Right forelimb (tissue), 1 donor: ENCODE results near the gene CAPN5.
A peak's percentile ranks its signal among the peaks of the same experiment; 100 is the strongest.
"Not testable (repeated sequence)": the region's sequence is repeated elsewhere in the genome, so short reads cannot be mapped to it uniquely, and the experiment has no call there.

Source experiments
- DNase-seq: peaks from one replicate; pipeline ENCODE4 v3.0.0-alpha.2; 2018

The CAPN5 gene

DNA sequence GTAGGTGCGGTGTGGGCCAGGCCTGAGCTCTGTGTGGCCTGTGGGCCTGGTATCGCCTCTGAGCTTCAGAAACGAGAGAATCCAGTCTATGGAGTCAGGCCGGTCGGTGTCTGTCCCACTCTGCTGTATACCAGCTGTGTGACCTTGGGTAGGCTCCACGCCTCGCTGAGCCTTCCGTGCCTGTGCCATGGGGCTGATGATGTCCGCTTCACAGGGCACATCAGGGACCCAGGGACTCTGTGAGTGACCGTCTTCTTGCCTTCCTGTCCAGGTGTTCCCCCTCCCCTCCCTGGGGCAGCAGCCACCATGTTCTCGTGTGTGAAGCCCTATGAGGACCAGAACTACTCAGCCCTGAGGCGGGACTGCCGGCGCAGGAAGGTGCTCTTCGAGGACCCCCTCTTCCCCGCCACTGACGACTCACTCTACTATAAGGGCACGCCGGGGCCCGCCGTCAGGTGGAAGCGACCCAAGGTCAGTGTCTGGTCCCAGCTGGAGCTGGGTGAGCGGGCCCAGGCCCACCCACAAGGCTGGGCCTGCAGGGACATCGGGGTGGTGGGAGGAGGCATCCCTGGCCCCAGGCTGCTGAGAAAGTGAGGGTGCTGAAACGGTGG, 17.9 kb downstream of the CAPN5 start:
- DNase-seq: peak; percentile 33

DNA sequence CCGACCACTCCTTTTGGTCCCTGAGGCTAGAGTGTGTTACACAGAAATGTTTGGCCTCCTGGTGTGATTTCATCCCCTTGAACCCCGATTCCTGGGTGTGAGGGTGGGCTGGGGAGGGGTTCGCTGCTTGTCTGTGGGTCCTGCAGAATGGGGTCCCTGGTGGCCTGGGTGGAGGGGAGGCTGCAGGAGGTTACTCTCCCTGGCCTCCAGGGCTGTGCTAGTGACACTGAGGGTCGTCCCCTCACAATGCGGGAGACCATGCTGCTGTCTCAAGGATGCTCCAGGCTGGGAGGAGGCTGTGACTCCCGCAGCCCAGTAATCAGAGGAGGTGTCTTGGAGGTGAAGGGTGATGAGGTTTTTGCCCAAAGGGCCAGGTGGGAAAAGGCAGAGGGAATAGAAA, 18.9 kb downstream of the CAPN5 start:
- DNase-seq: peak; percentile 13

DNA sequence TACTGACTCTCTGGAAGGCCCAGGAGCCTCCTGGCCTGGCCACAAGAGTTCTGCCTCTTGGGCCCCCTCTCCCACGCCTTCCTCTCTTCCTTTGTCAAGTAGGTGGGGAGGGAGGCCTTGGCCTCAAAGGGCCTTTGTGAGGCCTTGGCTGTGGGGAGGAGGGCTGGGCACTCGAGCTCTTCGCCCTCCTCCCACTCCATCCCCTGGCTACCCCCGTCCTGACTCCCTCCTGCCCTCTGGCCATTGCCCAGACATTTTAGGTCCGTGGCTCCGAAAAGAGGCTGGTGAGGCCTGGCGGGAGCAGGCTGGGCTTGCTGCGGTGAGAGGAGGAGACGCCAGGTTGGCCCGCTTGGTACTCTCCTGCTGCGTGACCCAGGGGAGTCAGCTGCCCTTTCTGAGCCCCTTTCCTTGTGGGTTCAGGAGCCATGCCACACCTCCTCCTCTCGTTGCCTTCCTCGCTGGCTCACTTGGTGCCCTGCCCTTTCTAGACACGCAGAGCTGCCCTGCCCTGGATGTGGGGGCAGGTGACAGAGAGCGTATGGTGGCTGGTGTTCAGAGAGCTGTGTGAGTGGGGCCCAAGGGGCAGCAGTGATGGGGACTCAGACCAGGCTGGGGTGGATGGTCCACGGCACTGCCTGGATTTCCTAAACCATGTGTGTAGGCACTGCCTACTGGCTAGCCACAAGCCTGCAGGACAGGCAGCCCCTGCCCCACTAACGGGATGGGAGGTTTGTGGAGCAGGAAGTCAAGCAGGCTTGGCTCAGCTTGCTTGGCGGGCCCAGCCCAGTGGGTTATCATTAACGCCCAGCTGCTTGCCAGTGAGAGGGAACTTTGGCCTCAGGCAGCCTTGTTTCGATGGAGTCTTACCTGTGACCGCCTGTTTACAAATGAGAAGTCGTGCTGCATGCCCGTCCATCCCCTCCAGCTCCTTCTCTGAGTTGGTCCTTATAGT, 20.0 kb downstream of the CAPN5 start:
- DNase-seq: no peak

GRCh38 chr11:77087723-77088225, 21.0 kb downstream of the CAPN5 start:
- DNase-seq: no peak

GRCh38 chr11:77088236-77089003, 21.6 kb downstream of the CAPN5 start:
- DNase-seq: no peak

GRCh38 chr11:77089004-77089545, 22.3 kb downstream of the CAPN5 start:
- no peak for DNase-seq

GRCh38 chr11:77090046-77090372, 23.2 kb downstream of the CAPN5 start:
- no peak for DNase-seq

- DNase-seq: no peak
Observed at GRCh38 chr11:77090373-77091111, 23.8 kb downstream of the CAPN5 start.

GRCh38 chr11:77091146-77091940, 24.6 kb downstream of the CAPN5 start:
- peak; percentile 84 for DNase-seq

DNA sequence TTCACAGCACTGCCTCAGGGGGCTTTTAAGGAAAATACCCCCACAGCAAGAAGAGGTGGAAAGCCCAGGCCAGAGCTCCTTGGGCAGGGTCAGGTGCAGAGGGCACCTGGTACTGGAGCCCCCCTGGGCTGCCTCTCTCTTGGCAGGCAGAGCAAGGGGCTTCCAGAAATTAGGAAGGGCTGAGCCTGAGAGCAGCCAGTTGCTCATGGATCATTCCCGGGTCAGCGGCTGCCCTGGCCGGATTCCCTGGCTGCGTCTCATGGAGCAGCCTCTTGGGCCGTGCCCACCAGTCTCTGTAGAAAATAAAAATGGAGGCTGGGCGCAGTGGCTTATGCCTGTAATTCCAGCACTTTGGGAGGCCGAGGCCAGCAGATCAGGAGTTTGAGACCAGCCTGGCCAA, 25.6 kb downstream of the CAPN5 start:
- DNase-seq: no peak

DNA sequence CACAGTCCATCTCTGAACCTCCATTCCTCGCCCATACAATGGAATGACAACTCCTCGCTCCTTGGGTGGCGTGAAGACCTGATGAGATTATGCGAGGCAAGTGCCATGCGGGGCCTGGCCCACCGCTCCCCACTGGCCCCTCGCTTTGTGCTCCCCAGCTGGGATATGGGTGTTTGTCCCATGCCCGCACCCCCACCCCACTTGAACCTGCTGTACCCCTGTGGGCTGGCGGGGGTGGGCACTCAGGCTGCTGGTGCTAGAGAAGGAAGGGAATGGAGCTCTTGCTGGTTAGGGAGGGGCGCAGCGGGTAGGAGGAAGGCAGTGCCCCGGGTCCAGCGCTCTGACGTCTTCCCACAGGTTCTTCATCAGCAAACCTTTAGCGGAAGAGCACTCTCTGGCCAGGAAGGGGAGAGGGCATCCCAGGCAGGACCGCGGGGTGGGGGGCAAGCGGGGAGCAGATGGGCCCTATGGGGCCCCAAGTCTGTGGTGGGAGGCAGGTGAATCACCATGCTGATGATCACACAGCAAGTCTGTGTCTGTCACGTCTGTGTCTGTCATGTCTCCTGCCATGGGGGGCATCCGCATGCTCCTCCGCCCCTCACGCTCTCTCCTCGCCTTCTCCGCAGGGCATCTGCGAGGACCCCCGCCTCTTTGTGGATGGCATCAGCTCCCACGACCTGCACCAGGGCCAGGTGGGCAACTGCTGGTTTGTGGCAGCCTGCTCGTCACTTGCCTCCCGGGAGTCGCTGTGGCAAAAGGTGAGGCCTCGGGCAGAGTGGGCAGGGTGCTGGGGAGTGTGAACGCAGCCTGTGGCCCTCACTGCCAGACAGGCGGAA, 26.5 kb downstream of the CAPN5 start:
- no peak for DNase-seq

GRCh38 chr11:77093987-77094840, 27.4 kb downstream of the CAPN5 start:
- no peak for DNase-seq

- DNase-seq: no peak
Observed at GRCh38 chr11:77094841-77095365, 28.1 kb downstream of the CAPN5 start.

DNA sequence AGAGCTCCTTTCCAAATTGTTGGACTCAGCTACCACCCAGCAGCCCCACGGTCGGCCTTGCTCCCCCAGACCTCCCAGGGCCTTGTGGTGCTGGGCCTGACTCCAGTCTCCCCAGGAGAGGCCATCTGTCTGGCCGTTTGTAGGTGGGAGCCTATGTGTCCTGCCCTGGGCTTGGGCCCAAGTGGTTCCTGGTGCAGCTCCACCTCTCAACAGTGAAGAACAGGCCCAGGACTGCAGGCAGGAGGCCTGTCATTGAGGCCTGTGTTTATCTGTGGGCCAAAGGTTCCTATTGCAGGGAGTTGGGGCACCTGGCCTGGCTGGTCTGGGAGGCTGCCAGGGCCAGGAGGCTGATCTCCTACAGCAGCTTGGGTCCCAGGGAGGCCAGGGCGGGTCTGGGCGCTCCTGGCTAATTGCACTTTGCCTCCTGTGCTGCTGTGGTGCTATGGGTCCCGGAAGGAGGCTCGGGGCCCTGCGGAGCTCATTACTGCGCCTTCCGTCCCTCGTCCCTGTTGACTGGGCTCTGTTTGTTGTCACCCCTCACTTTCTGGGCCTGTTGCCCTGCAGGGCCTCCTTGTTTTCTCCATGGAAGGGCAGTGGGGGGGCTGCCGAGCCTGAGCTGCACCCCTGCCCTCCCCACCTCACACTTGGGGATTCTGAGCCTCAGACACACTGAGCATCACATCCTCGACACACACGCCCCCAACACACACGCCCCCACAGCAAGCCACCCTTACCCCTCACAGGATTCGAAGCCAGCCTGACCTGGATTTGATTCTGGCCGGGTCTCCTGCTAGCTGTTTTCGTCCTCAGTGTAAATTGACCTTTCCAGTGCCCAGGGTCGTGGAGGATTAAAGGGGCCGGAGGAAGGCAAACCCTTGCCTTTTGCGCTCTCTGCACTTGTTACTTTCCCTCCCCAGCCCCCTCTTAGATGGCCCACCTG, 29.1 kb downstream of the CAPN5 start:
- no peak for DNase-seq

GRCh38 chr11:77096591-77097019, 29.8 kb downstream of the CAPN5 start:
- no peak for DNase-seq

DNA sequence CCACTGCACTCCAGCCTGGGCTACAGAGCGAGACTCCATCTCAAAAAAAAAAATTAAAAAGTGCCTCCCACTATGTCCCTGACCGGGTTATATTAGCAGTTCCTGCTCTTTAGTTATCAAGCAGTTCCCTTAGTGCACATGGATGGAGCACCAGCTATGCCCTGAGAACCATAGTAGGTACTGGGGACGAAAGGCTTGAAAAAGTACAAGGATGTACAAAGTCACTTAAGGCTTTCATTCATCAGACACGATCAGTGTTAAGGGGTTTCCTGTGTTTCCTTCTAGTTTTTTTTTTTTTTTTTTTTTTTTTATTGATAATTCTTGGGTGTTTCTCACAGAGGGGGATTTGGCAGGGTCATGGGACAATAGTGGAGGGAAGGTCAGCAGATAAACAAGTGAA, 30.4 kb downstream of the CAPN5 start:
- DNase-seq: not testable (repeated sequence)

GRCh38 chr11:77100166-77101042, 33.6 kb downstream of the CAPN5 start:
- DNase-seq: no peak
